ENCODE results near the gene DOCK4.

- no peak for TF ChIP-seq CTCF (conservative IDR thresholded peaks at IDR 0.05)
- TF ChIP-seq ZFX (IDR thresholded peaks at IDR 0.05): no peak
These were observed 82.0 kb downstream of the DOCK4 start for GRCh38 chr7:112124061-112124766.

All from C4-2B (cell line).